ENCODE measurements around the gene ZNF20. TPM values are rescaled to one million over a fixed set of nuclear protein-coding genes. Genes with fewer than 3 reads are reported as not detected.

ZNF20 gene
- polyA plus RNA-seq, 1 donor from 2014 or later = 12.0 TPM

GRCh38 chr19:12137221-12137940 is 2.8 kb downstream of the ZNF20 start:
- Histone ChIP-seq H3K79me2 (replicated peaks; ENCODE audit: insufficient read depth, low read length) (peaks cover 28% of the 10 kb centered on the region), H3K9ac (ENCODE audit: low read length) (no peak overlapping the region), H3K9me2 (ENCODE audit: insufficient read depth, low read length) (no peaks in the 10 kb centered on the region), H3K4me3 (ENCODE audit: low read length) (peak overlapping the region; percentile 97), H4K20me1 (ENCODE audit: insufficient read depth) (no peaks in the 10 kb centered on the region), H3K27me3 (ENCODE audit: insufficient read depth, low read depth, low read length) (no peaks in the 10 kb centered on the region), H3F3A (ENCODE audit: insufficient read depth, low read length, poor library complexity, severe bottlenecking) (no peaks in the 10 kb centered on the region), H3K9me3 (ENCODE audit: low read length) (peaks cover 16% of the 10 kb centered on the region), H3K27ac (ENCODE audit: low read length) (no peak overlapping the region), H3K36me3 (ENCODE audit: insufficient read depth, low read length) (peaks cover 20% of the 10 kb centered on the region), H2AFZ (ENCODE audit: low read depth, low read length) (no peak overlapping the region), H3K4me2 (ENCODE audit: low read length) (no peak overlapping the region)
- TF ChIP-seq EZH2 (IDR thresholded peaks at IDR 0.05; ENCODE audit: borderline replicate concordance, insufficient read depth, low read length, poor library complexity, severe bottlenecking) = no peak
- TF ChIP-seq POLR2AphosphoS5 (IDR thresholded peaks at IDR 0.05) = no peak

- Histone ChIP-seq H4K20me1 (ENCODE audit: insufficient read depth) (no peaks in the 10 kb centered on the region), H2AFZ (ENCODE audit: low read depth, low read length) (no peak overlapping the region), H3K36me3 (ENCODE audit: insufficient read depth, low read length) (peaks cover 32% of the 10 kb centered on the region), H3K9me2 (ENCODE audit: insufficient read depth, low read length) (no peaks in the 10 kb centered on the region), H3K4me2 (ENCODE audit: low read length) (no peak overlapping the region), H3K27me3 (ENCODE audit: insufficient read depth, low read depth, low read length) (no peaks in the 10 kb centered on the region), H3K27ac (ENCODE audit: low read length) (no peak overlapping the region), H3K9me3 (ENCODE audit: low read length) (peaks cover 25% of the 10 kb centered on the region), H3K9ac (ENCODE audit: low read length) (no peak overlapping the region), H3K79me2 (replicated peaks; ENCODE audit: insufficient read depth, low read length) (peaks cover 15% of the 10 kb centered on the region), H3K4me3 (ENCODE audit: low read length) (no peak overlapping the region), H3F3A (ENCODE audit: insufficient read depth, low read length, poor library complexity, severe bottlenecking) (no peaks in the 10 kb centered on the region)
- TF ChIP-seq MXI1 (conservative IDR thresholded peaks at IDR 0.05; ENCODE audit: poor library complexity, severe bottlenecking) (no peak), EP300 (conservative IDR thresholded peaks at IDR 0.05; ENCODE audit: poor library complexity, severe bottlenecking) (no peak), RAD21 (conservative IDR thresholded peaks at IDR 0.05) (no peak), CTCF (IDR thresholded peaks at IDR 0.05; ENCODE audit: poor library complexity, severe bottlenecking) (no peak), REST (IDR thresholded peaks at IDR 0.05; ENCODE audit: borderline replicate concordance) (no peak), POLR2AphosphoS5 (IDR thresholded peaks at IDR 0.05) (no peak), EZH2 (IDR thresholded peaks at IDR 0.05; ENCODE audit: borderline replicate concordance, insufficient read depth, low read length, poor library complexity, severe bottlenecking) (no peak), TAF1 (IDR thresholded peaks at IDR 0.05; ENCODE audit: low read depth) (no peak), SMC3 (conservative IDR thresholded peaks at IDR 0.05; ENCODE audit: poor library complexity) (no peak)
Measured at GRCh38 chr19:12133069-12133468, 7.1 kb downstream of the ZNF20 start.
